ENCODE measurements around the gene TNFRSF4.

DNA sequence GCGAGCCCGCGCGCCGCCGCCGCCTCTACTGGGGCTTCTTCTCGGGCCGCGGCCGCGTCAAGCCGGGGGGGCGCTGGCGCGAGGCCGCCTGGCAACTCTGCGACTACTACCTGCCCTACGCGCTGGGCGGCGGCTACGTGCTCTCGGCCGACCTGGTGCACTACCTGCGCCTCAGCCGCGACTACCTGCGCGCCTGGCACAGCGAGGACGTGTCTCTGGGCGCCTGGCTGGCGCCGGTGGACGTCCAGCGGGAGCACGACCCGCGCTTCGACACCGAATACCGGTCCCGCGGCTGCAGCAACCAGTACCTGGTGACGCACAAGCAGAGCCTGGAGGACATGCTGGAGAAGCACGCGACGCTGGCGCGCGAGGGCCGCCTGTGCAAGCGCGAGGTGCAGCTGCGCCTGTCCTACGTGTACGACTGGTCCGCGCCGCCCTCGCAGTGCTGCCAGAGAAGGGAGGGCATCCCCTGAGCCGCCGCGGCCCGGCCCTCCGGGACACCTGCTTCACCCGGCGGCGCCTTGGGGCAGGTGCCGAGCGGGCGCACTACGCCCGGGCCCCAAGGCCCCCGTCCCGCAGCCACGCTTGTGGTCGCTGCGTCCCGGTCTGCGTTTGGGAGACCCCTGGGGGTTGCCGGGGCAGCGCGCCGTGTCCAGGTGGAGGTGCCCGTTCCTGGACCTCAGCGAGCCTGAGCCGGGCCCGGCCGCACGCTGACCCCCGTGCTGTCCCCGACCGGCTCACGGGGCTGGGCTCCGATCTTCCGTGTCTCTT is 19.0 kb upstream of the TNFRSF4 start:
- TF ChIP-seq, protein P1, sequence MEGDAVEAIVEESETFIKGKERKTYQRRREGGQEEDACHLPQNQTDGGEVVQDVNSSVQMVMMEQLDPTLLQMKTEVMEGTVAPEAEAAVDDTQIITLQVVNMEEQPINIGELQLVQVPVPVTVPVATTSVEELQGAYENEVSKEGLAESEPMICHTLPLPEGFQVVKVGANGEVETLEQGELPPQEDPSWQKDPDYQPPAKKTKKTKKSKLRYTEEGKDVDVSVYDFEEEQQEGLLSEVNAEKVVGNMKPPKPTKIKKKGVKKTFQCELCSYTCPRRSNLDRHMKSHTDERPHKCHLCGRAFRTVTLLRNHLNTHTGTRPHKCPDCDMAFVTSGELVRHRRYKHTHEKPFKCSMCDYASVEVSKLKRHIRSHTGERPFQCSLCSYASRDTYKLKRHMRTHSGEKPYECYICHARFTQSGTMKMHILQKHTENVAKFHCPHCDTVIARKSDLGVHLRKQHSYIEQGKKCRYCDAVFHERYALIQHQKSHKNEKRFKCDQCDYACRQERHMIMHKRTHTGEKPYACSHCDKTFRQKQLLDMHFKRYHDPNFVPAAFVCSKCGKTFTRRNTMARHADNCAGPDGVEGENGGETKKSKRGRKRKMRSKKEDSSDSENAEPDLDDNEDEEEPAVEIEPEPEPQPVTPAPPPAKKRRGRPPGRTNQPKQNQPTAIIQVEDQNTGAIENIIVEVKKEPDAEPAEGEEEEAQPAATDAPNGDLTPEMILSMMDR (conservative IDR thresholded peaks at IDR 0.05; ENCODE audit: low read length) = no peak
- no peak for TF ChIP-seq EZH2phosphoT487 (IDR thresholded peaks at IDR 0.05; ENCODE audit: borderline replicate concordance)

Measured in Loucy (cell line).